HuH-7 (cell line): ENCODE measurements around the gene ADAMTS3.
"Not testable (repeated sequence)": the region's sequence is repeated elsewhere in the genome, so short reads cannot be mapped to it uniquely, and the experiment has no call there.

Source experiments
- DNase-seq: peaks from one replicate; pipeline ENCODE4 v3.0.0; 2011; ENCODE audit warnings: low spot score

ADAMTS3 gene

DNA sequence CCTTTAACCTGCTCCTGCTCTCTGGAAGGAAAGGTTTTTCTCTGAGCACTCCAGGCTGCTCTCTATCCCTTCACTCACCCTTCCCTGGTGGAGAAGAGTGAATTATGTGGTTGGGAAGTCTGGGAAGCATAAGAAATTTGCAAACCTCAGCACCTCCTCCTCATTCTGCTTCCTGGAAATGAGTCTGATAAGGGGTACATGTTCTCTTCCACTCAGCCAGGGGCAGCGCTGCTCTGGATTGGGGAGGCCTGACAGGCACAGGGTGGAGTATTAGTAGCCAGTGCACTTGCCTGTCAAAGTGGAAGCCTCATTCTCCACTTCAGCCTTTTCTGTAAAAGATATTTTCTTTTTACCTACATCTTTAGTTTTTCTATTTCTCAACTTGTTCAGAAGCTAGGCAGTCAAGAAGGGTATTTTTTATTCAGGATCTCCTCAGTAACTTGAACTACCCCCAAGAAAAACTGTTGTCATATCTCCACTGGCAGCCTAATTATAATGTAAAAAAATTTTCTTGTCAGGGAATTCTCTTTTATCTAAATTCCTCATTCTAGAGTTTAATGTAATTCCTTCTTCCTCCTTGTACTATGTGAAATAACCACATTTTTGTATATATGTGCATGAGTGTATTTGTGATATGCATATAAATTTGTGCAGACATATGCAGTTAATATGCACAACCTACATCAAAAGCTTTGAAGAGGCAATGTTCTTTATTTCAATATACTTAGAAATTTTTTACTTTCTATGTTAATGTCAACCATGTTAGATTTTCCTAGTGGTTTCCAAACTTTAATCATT lies 15.3 kb downstream of the ADAMTS3 start:
- DNase-seq: no peak

- no peak for DNase-seq
Measured at GRCh38 chr4:72552447-72552846, 16.6 kb downstream of the ADAMTS3 start.

GRCh38 chr4:72546456-72546855 lies 22.6 kb downstream of the ADAMTS3 start:
- DNase-seq: no peak

DNA sequence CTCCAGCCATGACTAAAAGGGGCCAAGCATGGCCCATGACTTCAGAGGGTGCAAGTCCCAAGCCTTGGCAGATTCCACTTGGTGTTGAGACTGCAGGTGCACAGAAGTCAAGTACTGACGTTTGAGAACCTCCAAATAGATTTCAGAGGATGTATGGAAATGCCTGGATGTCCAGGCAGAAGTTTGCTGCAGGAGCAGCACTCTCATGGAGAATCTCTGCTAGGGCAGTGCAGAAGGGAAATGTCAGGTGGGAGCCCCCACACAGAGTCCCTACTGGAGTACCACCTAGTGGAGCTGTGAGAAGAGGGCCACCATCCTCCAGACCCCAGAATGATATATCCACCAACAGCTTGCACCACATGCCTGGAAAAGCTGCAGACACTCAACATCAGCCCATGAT lies 28.3 kb downstream of the ADAMTS3 start:
- DNase-seq: not testable (repeated sequence)

DNA sequence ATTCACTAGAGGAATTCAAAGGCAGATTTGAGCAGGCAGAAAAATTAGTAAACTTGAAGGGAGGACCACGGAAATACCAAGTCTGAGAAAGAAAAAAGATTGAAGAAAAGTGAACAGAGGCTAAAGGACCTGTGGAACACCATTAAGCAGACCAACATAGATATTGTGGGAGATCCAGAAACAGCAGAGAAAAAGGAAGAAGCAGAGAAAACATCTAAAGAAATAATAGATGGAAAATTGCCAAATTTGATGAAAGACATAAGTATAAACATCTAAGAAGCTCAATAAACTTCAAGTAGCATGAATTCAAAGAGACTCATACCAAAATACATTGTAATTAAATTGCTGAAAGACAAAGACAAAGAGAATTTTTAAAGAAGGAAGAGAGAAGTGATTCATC lies 31.0 kb downstream of the ADAMTS3 start:
- DNase-seq: no peak

GRCh38 chr4:72536443-72536842 lies 32.6 kb downstream of the ADAMTS3 start:
- no peak for DNase-seq

- no peak for DNase-seq
Measured at GRCh38 chr4:72531768-72532290, 37.2 kb downstream of the ADAMTS3 start.

- DNase-seq: no peak
Measured at GRCh38 chr4:72531322-72531721, 37.7 kb downstream of the ADAMTS3 start.

- no peak for DNase-seq
Measured at GRCh38 chr4:72529148-72529822, 39.7 kb downstream of the ADAMTS3 start.

DNA sequence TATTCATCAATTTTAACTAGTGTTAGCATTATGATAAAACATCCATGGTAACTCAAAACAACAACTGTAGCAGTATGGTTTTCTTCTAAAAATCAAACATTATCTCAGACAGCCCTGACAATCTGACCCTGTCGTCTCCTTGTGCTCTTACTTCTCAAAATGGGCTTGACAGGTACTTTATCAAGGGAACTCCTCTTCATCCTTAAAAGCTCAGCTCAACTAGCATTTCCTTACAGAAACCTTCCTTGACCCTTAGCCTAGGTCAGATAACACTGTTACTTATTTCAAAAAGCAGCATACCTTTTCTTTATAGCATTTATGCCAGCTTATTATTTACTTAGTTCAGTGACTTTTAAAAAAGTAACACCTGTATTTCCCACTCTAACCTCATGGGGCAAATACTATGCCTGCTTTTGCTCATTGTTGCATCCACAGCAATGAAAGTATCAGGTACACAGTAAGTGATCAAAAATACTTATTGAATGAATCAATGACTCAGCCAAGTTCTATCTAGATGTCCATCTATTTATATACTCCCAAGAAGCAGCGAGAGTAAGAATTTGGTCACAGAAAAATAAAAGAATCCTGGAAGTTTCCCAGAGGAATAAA lies 41.9 kb downstream of the ADAMTS3 start:
- DNase-seq: no peak

DNA sequence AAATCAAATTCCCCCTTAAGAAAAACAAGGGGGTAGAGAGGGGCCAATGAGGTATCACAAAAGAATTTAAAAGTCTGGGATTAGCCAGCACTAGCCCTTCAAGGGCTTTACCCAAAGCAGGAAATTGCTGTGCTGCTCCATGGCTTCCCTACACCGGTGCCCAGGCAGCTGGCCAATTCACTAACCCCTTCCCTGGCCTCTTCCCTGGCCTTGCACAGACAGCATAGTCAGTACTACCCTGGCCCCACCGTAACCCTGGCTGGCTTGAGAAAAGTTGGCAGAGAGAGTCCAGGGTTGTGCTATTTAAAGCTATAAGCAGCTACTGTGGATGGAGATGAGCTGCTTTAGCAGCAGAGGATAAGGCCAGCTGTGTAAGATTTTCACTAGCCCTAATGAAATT lies 43.1 kb downstream of the ADAMTS3 start:
- DNase-seq: no peak

DNA sequence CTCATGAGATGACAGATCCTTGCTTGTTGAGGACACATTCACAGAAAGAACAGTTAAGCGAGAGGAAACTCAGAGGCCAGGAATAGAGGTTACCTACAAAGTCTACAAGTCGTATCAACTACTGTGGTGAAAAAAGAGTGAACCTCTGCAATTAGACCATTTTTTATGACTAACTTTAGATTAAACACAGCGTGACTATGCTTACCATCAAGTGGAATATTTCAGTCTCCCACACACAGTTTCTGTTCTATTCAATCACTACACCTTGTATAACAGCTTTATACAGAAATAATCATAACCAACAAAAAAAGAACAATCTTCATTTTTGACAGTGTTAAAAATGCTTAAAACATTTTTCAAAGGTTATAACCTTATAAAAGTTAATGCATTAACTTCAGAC lies 46.6 kb downstream of the ADAMTS3 start:
- no peak for DNase-seq

GRCh38 chr4:72513227-72513626 lies 55.8 kb downstream of the ADAMTS3 start:
- no peak for DNase-seq

- DNase-seq: no peak
Measured at GRCh38 chr4:72507860-72508419, 61.1 kb downstream of the ADAMTS3 start.

DNA sequence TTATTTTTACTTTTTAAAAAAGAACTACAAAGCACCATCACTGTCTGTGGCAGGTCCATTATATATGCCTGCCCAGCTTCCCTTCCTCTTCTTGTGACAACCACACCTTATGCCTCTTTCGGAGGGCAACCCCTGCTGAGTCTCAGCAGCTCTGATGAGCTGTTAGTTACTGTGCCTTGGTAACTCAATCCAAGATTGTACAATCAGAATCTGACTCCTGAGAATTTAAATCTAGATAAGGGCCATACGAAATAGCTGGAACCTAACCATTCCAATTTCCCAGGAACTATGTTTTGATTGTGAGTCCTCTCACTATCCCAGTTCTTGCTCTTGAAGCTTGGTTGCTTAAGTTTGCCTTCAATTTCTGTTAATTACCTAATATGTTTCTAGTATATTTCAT lies 61.9 kb downstream of the ADAMTS3 start:
- DNase-seq: no peak

DNA sequence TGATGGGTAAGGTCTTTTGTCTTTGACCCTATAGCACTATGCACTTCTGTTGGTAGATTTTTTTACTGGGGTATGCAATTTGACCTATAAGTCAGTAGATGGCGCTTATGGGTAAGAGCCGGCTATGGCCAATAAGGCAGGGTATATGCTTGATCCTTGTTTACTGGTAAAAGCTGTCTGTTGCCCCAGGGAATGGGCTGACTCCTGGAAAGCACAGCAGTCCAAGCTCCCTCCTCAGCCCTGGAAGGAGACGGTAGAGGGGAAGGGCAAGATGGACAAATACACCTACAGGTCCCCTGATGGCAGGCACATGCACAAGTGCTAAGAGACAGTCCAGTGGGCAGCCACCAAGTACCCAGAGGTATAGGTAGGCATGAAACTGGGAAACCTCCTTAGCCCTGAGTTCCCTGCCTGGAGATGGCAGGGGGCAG lies 63.7 kb downstream of the ADAMTS3 start:
- peak; percentile 28 for DNase-seq

DNA sequence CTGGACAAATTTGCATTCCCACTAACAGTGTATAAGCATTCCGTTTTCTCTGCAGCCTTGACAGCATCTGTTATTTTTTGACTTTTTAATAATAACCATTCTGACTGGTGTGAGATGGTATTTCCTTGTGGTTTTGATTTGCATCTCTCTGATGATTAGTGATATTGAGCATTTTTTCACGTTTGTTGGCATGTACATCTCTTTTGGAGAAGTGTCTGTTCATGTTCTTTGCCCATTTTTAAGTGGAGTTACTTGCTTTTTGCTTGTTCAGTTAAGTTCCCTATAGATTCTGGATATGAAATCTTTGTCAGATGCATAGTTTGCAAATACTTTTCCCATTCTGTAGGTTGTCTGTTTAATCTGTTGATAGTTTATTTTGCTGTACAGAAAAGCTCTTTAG lies 68.8 kb downstream of the ADAMTS3 start:
- DNase-seq: no peak

DNA sequence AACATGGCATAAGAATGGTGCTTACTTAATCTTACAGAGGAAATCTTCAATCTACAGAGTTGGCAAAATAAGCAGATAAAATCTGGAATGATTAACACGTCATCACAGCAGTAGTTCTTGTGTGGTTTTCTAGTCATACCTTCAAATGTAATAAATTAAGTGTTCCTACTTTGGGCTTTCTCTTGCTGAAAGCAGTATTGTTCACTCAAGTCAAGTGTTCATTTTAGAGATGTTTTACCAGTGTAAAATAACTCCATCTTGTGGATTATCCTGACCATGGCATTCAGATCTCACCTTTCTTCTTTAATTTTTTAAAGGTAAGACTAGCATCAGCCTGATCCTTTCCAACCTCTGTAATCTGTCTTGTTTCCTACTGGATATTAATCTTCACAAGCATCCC lies 72.9 kb downstream of the ADAMTS3 start:
- DNase-seq: no peak

DNA sequence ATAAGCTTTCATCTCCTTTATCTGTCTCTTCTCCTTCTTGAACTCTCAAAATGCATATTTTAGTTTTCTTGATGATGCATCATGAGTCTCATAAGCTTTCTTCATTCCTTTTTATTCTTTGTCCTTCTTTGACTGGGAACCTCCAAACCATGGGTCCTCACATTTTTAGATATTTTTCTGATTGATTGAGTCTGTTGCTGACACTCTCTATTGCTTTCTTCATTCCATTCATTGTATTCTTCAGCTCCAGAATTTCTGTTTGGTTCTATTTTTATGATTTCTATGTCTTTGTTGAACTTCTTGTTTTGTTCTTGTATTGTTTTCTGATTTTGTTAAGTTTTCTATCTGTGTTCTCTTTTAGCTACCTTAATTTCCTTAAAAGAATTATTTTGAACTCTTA lies 74.9 kb downstream of the ADAMTS3 start:
- no peak for DNase-seq

GRCh38 chr4:72489267-72489666 lies 79.8 kb downstream of the ADAMTS3 start:
- no peak for DNase-seq

DNA sequence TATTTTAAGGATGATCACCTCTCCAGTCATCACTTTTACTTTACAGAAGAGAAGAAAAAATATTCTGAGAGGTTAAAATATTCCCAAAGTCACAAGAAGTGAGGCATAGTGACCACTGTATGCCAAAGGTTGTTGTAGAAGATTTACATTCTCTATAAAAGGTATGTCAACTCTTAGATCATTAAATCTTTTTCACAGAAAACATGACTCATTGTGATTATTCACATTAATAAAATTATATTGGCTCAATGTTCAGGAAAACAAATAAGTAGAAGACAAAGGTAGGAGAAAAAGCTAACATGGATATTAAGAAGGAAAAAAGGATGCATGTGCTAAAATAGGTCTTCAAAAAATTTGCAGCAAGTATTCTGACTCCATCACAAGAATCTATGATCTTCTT lies 82.0 kb downstream of the ADAMTS3 start:
- DNase-seq: no peak

DNA sequence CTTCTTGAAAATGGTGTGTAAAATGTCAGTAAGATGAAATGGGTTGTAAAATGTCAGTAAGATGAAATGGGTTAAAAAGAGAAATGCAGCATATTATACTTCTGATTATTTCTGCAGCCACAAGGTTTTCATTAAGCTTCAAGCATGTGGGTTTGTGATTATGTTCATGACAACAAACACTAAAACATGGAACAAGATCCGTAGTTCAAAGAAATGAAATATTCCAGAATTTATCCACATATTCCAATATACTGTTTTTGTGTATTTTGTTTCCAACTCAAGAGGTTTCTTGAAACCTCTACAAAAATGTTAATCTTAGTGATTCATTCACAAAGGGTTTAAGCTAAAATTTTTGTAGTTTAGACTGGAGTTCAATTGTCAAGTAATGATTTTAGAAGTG lies 84.0 kb downstream of the ADAMTS3 start:
- DNase-seq: no peak

DNA sequence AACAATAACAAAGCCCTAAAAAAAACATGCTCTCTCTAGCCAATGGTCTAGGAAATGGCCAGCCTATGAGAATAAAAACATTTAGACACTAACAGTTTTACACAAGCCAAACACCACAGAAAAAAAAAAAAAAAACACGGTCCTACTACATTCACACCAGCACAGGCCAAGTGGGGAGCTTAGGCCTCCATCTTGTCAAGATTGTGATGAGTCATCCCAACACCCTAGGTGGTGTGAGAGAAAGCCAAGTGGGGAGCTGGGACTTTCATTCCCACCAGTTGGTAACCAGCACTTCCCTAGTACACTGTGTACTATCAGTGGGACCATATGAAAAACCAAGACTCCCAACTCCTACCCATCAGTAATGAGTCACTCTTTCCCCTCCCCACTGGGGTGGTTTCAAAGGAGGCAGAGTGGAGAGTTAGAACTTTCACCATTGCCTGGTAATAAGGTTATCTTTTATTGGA lies 95.6 kb downstream of the ADAMTS3 start:
- no peak for DNase-seq
